Measurements from ENCODE around the gene KCTD5. TPM values are rescaled to one million over a fixed set of nuclear protein-coding genes. Genes with fewer than 3 reads are reported as not detected.

KCTD5 gene
- total and polyA plus RNA-seq, 10 of the 15 experiments (the other 5 are each of a cell fraction or from before 2014, with no cell fraction given) = 0.58 to 56.4 (median 37.3) TPM

DNA sequence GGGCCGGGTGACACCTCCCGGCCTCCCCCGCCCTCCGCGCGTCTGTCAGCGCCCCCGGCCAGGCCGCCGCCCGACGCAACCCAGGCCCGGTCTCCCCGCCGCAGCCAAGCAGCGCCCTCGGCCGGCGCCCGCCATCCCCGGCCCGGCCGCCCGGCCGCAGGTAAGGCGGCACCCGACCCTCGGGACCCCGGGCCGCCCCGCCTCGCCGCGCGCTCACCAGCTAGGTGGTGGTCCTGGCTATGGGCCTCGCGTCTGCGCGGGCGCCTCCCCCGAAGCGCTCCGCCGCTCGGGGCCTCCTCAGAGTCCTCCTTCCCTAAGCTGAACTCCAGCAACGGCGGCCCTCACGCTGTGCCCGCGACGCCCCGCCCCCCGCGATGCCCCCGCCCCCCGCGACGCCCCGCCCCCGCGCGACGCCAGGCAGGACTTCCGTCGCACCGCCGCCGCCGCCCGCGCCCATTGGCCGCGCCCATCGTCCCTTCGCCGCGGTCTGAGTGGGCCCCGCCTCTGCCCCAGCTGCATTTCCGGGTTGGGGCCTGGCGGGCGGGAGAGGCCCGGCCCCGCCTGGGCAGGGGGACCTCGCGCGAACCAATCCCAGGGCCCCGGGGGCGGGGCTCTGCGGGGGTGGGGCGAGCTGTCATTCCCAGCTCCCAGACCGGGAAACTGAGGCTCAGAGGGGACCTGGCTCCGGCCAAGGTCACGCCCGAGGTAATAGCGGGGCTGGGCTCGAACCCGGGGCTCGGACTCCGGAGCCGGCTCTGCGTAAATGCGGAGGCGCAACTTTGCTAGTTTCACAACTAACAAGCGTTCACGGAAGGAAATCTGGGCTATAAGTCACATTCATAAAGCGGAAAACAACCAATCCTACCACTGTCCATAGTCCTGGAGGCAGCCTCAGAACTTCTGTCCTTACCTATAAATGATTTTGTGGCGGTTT, 9.0 kb upstream of the KCTD5 start (continued):
- TF ChIP-seq, protein P1, sequence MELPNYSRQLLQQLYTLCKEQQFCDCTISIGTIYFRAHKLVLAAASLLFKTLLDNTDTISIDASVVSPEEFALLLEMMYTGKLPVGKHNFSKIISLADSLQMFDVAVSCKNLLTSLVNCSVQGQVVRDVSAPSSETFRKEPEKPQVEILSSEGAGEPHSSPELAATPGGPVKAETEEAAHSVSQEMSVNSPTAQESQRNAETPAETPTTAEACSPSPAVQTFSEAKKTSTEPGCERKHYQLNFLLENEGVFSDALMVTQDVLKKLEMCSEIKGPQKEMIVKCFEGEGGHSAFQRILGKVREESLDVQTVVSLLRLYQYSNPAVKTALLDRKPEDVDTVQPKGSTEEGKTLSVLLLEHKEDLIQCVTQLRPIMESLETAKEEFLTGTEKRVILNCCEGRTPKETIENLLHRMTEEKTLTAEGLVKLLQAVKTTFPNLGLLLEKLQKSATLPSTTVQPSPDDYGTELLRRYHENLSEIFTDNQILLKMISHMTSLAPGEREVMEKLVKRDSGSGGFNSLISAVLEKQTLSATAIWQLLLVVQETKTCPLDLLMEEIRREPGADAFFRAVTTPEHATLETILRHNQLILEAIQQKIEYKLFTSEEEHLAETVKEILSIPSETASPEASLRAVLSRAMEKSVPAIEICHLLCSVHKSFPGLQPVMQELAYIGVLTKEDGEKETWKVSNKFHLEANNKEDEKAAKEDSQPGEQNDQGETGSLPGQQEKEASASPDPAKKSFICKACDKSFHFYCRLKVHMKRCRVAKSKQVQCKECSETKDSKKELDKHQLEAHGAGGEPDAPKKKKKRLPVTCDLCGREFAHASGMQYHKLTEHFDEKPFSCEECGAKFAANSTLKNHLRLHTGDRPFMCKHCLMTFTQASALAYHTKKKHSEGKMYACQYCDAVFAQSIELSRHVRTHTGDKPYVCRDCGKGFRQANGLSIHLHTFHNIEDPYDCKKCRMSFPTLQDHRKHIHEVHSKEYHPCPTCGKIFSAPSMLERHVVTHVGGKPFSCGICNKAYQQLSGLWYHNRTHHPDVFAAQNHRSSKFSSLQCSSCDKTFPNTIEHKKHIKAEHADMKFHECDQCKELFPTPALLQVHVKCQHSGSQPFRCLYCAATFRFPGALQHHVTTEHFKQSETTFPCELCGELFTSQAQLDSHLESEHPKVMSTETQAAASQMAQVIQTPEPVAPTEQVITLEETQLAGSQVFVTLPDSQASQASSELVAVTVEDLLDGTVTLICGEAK (IDR thresholded peaks at IDR 0.05; ENCODE audit: borderline replicate concordance) = peak; percentile 20; the same call in 1 of the 2 replicates
- peak in 1 of 2 experiments; percentile 60; a peak in 1 of 4 replicates for TF ChIP-seq BHLHE40 (IDR thresholded peaks at IDR 0.05; ENCODE audit: borderline replicate concordance in 1 of 2, low read depth in 2 of 2, low read length in 1 of 2)

DNA sequence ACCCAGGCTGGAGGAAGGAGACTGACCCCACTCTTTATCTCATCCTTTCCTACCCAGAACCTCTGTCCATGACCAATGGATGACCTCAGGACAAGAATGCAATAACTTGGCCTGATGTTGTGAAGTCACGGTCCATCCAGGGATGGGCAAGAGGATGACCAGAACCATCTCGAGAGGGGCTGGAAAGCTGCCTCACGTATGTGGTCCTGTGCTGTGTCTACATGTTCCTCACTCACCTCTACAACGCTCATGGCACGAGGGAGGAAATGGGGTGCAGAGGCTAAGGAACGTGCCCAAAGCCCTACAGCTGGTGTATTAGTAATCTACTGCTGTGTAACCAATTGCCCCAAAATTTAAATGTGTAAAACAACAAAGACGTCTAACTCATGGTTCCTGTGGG, 7.3 kb upstream of the KCTD5 start:
- no TSS peak for BruUV-seq (replicated peaks)
- Histone ChIP-seq H3K79me2 (ENCODE audit: control insufficient read depth, insufficient read depth, low read length) (peaks cover 9% of the 10 kb centered on the region), H3K36me3 (ENCODE audit: control insufficient read depth in 2 of 2, insufficient read depth in 2 of 2, low read length in 1 of 2) (no peaks in the 10 kb centered on the region), H3K9me3 (replicated peaks; ENCODE audit: control insufficient read depth, insufficient read depth, low read length) (no peaks in the 10 kb centered on the region), H3K27ac (ENCODE audit: control insufficient read depth, insufficient read depth) (no peak overlapping the region), H3K4me1 (ENCODE audit: control insufficient read depth, insufficient read depth, low read length) (peaks cover 7% of the 10 kb centered on the region), H3K4me3 (no peak overlapping the region), H3K27me3 (replicated peaks in 1 of 2; ENCODE audit: control insufficient read depth in 2 of 2, insufficient read depth in 2 of 2, low read length in 1 of 2) (no peaks in the 10 kb centered on the region), H4K20me1 (ENCODE audit: control insufficient read depth, insufficient read depth) (no peaks in the 10 kb centered on the region), H3K9ac (ENCODE audit: control insufficient read depth, insufficient read depth, low read length) (no peak overlapping the region), H3K4me2 (ENCODE audit: control insufficient read depth, insufficient read depth) (no peak overlapping the region), H2AFZ (ENCODE audit: control insufficient read depth, low read depth, low read length) (no peak overlapping the region)
- RAD21 ChIA-PET (ENCODE audit: unreplicated experiment) = no interaction called here
- 78% methylated on average over 7 of the region's 7 CpGs for WGBS (ENCODE audit: insufficient coverage, insufficient replicate concordance, low lambda C conversion rate, missing lambda C conversion rate)
- no peak for ATAC-seq
- no peak for DNase-seq (ENCODE audit: low read depth, low spot score)
- POLR2A ChIA-PET = interaction anchor here (0.5 kb wide), 1 partner anchor 78 kb away, joined by 3 read pairs; no protein-coding TSS in a partner anchor
- FAIRE-seq = no peak
- in situ Hi-C loops (cut with MboI) = no loop called here
- CTCF ChIA-PET = interaction anchor here (0.6 to 2.0 kb wide), 2 partner anchors 193 to 714 kb away, joined by 3 to 6 read pairs; no protein-coding TSS in a partner anchor
- intact Hi-C loops (cut with micrococcal nuclease; ENCODE audit: unreplicated experiment) = no loop called here
- SMC1A ChIA-PET (ENCODE audit: uncharacterized antibody, unreplicated experiment) = no interaction called here
- TF ChIP-seq, protein P2, sequence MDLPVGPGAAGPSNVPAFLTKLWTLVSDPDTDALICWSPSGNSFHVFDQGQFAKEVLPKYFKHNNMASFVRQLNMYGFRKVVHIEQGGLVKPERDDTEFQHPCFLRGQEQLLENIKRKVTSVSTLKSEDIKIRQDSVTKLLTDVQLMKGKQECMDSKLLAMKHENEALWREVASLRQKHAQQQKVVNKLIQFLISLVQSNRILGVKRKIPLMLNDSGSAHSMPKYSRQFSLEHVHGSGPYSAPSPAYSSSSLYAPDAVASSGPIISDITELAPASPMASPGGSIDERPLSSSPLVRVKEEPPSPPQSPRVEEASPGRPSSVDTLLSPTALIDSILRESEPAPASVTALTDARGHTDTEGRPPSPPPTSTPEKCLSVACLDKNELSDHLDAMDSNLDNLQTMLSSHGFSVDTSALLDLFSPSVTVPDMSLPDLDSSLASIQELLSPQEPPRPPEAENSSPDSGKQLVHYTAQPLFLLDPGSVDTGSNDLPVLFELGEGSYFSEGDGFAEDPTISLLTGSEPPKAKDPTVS (IDR thresholded peaks at IDR 0.05; ENCODE audit: low read depth, low read length) = no peak
- TF ChIP-seq CHD2 (IDR thresholded peaks at IDR 0.05; ENCODE audit: borderline replicate concordance, low read depth, low read length) (no peak), NFYB (IDR thresholded peaks at IDR 0.05; ENCODE audit: insufficient read depth, low read depth, low read length) (no peak), KAT2A (conservative IDR thresholded peaks at IDR 0.05; ENCODE audit: control insufficient read depth, low read depth, low read length) (no peak), SIX5 (IDR thresholded peaks at IDR 0.05; ENCODE audit: low read depth, low read length, severe bottlenecking) (no peak), ETV6 (conservative IDR thresholded peaks at IDR 0.05 in 1 of 2, IDR thresholded peaks at IDR 0.05 in 1 of 2; ENCODE audit: borderline replicate concordance in 1 of 2, low read depth in 1 of 2) (no peak), NFYA (IDR thresholded peaks at IDR 0.05; ENCODE audit: borderline replicate concordance, low read depth, low read length) (no peak), GABPA (IDR thresholded peaks at IDR 0.05; ENCODE audit: low read depth) (no peak), SMC3 (IDR thresholded peaks at IDR 0.05; ENCODE audit: borderline replicate concordance, low read length) (no peak)
- TF ChIP-seq, protein P3, sequence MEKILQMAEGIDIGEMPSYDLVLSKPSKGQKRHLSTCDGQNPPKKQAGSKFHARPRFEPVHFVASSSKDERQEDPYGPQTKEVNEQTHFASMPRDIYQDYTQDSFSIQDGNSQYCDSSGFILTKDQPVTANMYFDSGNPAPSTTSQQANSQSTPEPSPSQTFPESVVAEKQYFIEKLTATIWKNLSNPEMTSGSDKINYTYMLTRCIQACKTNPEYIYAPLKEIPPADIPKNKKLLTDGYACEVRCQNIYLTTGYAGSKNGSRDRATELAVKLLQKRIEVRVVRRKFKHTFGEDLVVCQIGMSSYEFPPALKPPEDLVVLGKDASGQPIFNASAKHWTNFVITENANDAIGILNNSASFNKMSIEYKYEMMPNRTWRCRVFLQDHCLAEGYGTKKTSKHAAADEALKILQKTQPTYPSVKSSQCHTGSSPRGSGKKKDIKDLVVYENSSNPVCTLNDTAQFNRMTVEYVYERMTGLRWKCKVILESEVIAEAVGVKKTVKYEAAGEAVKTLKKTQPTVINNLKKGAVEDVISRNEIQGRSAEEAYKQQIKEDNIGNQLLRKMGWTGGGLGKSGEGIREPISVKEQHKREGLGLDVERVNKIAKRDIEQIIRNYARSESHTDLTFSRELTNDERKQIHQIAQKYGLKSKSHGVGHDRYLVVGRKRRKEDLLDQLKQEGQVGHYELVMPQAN (conservative IDR thresholded peaks at IDR 0.05) = no peak

All from GM12878 (cell line).